HG03108 (cell line): Measurements from ENCODE around the gene CYREN.
"Not testable (repeated sequence)": the region's sequence is repeated elsewhere in the genome, so short reads cannot be mapped to it uniquely, and the experiment has no call there.

Source experiments
- ATAC-seq: cut with Tn5 transposase; IDR thresholded peaks from one replicate; pipeline ENCODE4 v1.9.1; 2021; ENCODE audit warnings: moderate library complexity; ENCODE audit not compliant: unreplicated experiment

The CYREN gene, protein sequence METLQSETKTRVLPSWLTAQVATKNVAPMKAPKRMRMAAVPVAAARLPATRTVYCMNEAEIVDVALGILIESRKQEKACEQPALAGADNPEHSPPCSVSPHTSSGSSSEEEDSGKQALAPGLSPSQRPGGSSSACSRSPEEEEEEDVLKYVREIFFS

DNA sequence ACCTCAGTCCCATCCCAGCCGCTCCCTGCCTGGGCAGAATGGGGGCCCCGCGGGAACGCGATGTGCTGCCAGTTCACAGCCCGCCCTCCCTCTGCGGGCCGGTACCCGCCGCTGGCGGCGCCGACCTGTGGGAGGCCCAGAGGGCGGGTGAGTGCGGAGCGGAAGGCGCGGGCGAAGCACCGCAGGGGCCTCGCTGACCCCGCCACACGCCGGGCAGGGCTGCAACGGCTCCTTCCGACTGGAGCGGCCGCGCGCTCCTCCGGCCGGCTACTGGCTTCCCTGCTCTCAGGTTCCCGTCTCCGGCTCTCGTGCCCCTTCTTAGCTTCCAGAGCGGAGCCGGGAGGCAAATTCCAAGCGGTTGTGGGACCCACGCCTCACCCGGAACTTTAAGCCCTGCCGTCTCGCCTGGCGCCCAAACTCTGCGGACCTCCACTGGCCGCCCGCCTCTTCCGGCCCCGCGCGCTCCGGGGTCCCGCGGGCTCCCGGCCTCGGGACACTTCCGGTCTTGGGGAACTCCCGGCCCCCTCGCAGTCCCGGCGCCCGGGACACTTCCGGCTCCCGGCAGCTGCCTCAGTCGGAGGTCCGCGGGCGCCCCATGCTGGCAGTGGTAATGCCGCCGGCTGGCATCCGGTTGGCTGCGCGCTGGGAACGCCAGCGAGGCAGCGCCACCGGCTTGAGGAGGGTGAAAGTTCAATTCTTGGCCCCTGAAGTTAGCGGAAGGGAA is at the start of gene CYREN:
TSS of gene CYREN (minus strand) at position 434 of the 724 bp plus-strand sequence. CDS start 1,785 bp downstream, outside the sequence.
- ATAC-seq: peak; percentile 65

DNA sequence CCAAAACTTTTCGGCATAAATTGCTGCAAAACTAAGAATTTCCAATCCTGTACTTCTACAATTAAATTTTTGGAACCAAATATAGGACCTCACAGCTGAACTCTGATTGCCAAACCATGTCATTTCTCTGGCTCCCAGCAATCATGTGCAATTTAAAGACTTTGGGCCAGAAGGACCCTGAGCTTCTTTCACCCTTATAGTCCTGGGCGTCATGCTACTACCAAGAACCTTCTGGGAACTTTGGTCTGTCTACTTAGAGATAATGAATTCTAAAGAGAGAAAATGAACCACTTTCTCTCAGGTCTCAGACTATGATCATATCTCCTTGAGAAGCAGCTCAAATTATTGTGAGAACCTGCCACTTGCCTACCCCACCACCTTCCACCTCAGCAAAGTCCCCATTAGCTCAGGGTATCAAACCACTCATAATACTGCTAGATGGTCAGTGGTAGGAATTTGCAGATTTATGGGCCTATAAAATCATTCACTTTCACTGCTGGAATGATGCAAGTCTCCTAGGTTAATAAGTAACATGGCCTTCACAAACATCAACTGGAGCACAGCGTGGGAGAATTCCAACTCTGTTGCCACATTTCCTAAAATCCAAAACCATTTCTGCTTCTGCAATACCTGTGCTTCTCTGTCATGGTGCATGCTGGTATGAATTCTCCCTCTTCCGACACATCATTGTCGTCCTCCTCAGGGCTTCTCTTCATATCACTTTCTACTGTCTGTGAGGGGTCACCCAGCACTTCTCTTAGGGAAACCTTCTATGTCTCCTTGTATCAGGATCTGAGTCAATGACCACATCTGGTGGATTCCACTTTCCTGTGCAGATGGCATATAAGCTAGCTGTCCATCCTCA is 47.4 kb upstream of the CYREN start:
- no peak for ATAC-seq

DNA sequence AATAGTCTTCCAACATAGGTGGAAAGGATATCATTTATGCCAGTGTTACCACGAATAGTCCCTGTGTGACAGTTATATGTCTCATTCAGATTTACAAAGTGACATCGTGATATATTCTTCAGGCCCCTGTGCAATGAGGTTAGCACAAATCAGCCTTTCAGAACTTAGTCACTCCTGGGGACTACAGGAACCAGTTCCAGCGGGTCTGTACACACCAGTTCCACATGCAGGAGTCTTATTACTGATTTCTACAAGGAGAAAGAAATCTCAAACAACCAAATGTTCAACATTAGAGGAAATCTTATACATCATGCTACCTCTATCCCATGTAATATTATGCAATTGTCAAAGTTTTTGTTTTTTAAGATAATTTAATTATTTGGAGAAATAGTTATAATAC is 45.2 kb upstream of the CYREN start:
- no peak for ATAC-seq

DNA sequence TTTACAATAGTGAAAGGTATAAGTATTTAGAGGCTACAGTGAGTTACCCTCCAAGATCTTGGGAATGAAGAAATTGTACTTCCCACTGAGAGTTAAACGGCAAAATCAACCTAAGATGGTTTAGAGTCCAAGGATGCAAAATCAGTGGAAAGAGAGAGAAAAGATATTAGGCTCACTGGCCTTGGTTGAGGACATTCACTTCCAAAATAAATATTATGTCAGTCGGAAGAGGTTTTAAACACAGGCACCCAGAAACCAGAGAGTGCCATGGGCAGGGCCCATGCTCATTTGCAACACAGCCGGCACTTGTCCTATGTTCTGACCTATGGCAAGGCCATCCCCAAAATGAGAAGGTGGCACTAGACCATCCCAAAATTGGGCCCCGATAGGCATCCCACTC is 44.7 kb upstream of the CYREN start:
- no peak for ATAC-seq

DNA sequence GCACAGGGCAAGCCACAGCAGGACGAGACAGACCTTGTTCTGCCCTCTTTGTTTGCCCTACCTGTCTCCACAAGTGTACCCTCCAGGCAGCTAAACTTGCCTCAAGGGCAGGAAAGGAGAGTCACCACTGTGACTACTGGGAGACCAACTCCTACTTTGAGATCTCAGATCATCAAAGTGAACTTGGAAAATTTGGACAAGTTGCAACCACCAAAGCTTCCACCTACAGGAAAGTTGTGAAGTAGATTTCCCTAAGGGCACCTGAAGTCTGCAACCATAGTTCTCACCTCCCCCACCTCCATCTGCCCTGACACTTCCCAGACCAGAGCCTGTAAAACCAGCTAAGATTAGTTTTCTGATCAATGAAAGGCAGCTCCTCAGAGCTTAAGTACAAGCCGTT is 43.3 kb upstream of the CYREN start:
- ATAC-seq: no peak

DNA sequence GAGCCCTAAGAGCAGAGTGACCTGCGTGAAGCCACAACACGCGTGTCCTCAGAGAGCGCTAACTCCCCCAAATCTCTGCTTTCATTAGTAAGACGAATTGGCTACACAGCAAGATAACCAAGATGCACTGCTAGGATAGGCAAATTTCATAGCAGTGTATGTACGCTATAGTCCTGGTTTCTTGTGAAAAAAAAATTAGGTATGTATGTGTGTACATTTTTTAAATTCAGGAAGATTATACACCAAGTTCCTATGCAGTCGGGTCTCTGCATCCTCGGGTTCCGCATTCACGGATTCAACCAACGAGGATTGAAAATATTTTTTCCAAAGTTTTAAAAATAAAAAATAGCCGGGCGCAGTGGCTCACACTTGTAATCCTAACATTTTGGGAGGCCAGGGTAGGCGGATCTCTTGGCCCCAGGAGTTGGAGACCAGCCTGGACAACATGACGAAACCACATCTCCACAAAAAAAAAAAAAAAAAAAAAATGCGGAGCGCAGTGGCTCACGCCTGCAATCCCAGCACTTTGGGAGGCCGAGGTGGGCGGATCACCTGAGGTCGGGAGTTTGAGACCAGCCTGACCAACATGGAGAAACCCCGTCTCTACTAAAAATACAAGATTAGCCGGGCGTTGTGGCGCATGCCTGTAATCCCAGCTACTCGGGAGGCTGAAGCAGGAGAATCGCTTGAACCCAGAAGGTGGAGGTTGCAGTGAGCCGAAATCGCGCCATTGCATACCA is 41.6 kb upstream of the CYREN start:
- ATAC-seq: not testable (repeated sequence)

DNA sequence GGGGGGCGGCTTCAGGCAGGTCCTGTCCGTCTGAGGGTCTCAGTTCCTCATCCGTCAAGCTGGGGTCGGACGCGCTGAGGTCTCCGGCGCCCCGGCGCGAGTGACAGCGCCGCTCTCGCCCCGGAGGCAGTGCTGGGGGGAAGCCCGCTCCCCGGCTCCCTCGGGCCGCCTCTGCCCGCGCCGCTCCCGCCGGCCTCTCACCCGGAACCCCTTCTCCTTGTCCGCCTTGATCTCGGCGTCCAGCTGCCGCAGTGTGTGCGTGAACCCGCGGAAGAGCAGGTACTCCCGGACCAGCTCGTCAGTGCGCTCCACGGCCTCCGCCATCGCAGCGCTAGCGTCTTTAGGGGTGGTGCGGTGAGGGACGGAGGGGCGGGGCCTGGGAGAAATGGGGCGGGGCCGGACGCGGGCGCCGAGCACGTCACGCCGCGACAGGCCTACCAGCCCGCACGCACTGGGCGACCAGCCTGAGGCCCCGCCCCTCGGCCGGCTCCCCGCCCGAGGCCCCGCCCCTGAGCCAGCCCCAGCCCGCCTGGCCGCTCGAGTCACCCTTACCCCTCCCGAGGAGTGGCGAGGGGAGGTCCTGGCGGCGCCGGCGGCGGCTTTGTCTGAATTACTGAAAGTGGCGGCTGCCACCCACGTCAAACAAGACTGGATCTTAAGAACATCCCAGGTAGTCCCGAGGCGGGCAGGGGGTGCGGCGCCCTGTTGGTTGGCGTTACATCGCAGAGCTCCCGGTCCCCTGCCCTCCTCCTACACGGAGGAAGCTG is 40.9 kb upstream of the CYREN start, which contains the start of gene WDR91:
TSS of gene WDR91 (minus strand) at position 348 of the 767 bp plus-strand sequence. CDS start at position 324, 24 bp downstream.
- ATAC-seq: peak; percentile 77

DNA sequence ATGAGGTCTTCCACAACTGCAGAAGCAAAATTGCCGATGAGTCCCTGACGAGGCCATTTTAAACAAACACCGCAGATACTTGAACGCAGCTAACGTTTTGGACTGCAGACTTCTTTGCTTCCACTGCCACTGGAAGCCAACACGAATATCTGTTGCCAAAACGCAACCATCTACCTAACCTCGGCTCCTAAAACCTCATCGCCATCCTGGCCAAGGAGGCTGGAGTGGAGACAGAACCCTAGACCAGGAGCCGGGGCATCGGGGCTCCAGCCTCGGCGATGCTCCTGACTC is 40.3 kb upstream of the CYREN start:
- ATAC-seq: no peak

DNA sequence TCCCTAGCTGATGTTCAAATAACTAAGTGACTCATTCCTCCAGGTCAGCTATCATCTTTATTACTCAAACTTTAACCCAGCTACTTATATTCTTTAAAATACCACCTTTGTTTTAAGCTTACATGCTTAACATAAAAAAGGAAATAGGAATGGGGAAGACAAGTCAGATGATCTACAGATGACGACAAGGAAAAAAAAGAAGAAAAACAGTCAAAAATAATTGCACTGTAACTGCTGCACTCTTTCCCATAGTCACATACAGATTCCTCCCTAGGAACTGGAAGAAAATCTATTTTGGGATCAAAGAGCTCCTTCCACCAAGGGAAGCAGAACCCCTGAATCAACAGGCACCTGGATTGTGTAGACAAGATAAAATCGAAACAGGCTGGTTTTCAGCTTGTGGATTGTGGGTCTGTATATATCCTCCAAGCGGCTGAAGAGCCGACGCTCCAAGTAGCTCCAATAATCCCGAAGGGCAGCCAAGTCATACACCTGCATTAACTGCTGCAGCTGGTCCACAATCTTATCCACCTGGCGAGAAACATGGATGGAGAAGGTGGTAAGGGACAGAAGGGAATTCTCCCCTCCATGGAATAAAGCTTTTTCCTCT is 38.8 kb upstream of the CYREN start:
- no peak for ATAC-seq

DNA sequence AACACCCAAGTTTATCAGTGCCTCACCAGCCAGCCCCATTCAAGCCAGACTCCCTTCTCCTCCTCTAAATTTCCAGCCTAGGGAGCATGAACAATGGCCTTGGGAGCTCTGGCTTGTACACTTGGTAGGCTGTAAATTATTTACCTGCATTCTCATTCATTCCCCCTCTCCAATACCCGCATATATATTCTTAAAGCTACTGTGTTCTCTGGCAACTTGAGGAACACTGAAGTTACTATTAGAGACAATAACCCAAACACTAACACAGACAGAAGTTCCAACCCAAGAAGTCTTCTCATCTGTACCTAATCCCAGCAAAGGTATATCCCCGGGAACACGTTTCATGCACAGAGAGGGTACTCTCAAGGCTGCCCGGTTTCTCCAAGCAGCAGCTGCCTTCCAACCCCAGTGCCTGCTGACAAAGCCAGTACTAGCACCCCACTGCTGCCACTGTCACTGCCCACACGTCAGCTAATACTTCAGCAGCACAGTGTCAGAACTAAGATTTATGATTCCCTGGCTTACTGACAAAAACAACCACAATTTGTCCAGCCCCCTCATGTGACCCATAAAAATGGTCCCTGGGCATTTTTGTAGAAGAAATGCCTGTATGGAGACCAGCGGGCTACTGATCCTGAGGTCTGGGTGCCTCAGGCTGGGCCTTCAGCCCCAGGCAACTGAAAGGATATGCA is 37.7 kb upstream of the CYREN start:
- no peak for ATAC-seq

DNA sequence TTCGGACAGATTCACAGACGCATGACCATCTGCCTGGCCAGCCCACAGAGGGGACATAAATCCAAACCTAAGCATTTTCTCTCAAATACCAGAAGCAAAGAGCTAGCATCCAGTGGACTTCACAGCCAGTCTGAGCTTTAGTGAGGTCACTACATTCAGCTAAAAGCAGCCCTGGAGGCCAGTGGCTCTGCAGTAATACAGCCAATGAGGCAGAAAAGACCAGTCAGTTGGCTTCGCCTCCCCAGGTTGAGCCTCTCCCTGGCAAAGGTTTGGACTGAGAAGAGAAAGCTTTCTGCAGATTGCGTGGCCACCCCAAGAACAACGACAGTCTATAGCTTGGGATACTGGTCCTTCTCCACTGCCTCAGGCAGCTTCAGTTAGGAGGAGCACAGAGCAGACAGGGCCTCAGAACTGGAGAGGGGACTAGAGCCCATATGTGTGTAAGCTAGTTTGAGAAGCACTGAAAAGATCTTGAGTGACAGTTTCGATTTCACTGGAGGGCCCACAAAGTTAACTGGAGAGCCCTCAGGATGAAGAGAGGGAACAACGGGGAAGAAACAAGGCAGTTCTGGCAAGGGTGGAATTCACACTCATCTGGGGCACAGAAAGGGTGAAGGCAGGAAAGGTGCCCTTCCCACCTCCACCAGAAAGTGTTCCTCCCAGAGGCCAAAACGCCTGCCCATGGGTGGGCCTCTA is 37.0 kb upstream of the CYREN start:
- ATAC-seq: no peak

DNA sequence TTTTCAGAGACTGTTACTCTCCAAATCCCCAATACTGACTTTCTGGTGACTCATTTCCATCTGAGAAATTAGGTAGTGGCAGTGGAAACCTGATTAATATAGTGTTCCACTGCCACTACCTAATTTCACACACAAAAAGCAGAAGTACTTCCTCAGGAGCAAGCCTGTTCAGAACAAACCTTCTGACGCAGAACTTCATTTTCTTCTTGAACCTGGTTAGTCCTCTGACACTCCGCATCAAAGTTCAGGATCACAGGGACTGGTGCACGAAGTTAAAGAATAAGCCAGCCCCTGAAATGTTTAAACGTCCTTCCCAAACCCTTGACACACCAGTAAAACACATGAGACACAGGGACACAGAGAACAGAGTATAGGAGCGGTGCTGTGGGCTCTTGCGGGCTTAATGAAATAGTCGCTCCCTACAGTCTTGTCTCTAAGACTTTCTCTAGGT is 36.5 kb upstream of the CYREN start:
- peak; percentile 24 for ATAC-seq

DNA sequence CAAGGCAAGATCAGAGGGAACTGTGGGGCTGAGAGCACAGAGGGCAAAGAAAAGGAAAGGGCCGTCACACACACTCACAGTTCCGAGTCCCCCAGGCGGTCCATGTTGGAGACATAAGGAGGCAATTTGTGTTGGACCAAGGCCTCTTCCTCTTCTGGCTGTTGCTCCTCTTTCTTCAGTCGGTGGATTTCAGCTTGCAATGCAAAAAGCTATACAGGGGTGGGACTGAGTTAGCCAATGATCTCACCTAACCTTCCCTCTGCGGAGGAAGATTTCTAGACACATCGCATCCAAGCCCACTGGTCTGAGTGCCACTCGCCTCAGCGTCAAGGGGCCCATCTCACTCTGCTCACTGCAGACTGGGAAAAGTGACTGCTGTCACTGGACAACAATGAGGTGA is 35.3 kb upstream of the CYREN start:
- no peak for ATAC-seq

DNA sequence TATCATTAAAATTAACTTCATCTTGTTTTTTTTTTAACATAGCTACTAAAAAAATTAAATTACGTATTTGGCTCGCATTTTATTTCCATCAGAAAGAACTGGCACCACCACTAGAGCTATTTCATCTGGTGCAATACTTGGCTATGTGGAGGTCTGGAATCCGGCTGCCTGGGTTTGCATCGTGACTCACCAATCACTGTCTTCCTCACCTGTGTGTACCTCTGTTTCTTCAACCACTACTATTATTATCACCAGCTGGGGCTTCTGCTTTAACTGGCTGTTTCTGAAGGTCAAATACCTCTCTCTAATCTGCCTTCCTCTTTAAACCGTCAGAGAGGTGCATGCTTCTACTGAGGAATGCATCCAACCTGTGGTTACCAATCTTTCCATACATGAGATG is 34.4 kb upstream of the CYREN start:
- no peak for ATAC-seq

DNA sequence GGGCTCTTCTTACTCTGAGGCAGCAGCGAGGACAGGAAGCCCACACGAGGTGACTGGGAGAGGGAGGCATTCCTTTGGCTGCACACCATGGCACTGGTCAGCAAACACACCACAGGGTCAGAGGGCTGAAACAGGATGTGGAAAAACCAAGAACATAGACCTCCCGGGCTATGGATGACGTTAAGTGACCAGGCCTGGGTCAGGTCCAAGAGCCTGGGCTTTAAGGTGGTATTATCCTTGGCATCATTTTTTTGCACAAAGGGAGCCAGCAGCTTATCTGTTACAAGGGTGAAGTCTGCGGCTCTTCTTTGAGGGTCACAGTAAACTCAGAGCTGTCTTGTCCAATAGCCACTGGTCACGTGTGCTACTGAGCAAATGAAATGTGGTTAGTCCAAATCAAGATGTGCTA is 33.8 kb upstream of the CYREN start:
- no peak for ATAC-seq

DNA sequence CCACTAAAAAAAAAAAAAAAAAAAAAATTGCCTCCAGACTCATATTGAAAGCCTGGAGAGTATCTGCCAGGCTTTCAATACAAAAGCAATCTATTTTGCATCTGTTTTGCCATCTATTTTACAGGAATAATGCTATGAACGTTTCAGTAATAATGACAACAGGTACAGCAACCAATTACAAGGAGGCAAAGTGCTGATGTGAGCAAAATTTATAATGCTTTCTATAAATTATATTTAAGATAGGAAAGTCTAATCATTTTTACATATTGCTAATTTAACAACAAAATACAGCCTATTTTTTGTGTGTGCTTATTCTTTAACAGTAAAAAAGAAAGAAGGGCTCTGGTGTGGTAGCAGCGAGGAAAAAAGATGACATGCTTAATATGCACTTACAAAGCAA is 30.8 kb upstream of the CYREN start:
- ATAC-seq: no peak

DNA sequence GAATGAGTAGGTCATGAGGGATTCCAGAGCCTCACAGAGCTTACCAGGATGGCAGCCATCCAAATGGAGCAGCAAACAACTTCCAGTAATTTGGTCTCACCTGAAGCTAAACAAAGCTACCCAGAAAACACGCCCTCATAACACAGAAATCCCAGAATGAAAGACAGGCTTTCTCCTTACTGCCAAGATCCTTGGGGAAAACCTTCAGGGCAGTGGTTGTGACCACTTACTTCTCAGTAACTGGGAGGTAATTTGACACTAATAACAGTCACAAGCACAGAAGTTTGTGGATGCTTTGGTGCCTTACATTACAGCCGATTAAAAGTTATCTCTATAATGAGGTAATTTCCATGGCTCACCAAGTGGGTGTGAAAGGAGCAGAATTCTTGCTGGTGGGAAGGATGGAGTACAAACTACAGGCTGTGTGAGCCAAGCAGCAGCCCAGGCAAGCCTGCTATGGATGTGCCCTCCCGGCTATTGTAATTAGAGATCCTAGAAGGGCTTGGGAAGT is 30.4 kb upstream of the CYREN start:
- ATAC-seq: no peak

DNA sequence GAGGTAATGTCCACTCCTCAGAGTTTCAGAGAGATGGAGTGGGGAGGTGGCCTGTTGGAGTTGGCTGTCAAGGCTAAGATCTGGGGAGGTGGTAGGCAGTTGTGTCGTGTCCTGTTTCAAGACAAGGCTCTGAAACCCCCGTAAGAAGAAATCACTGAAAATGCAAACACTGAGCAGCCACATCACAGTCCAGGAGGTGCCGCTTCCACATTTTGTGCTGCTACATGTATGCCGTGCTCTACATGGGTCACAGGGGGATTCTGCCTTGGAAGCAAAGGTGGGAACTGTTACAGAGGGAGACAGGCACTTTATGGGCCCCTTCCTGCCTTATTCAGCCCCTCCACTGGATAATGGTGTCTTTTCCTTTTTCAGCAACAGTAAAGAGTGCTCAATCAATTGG is 28.9 kb upstream of the CYREN start:
- no peak for ATAC-seq
